HTR-8/SVneo (cell line): ENCODE data around the gene UBXN7.
A peak's percentile ranks its signal among the peaks of the same experiment; 100 is the strongest.
"Not testable (repeated sequence)": the region's sequence is repeated elsewhere in the genome, so short reads cannot be mapped to it uniquely, and the experiment has no call there.

Experiments
- DNase-seq: peaks from one replicate; pipeline ENCODE4 v3.0.0; 2011; ENCODE audit warnings: low spot score, mixed read lengths; ENCODE audit not compliant: insufficient read length
- FAIRE-seq: peaks from 2 replicates; lab custom pipeline; 2011; peaks lifted over from hg19 to GRCh38; lab: Jason Lieb, UNC

UBXN7 gene

DNA sequence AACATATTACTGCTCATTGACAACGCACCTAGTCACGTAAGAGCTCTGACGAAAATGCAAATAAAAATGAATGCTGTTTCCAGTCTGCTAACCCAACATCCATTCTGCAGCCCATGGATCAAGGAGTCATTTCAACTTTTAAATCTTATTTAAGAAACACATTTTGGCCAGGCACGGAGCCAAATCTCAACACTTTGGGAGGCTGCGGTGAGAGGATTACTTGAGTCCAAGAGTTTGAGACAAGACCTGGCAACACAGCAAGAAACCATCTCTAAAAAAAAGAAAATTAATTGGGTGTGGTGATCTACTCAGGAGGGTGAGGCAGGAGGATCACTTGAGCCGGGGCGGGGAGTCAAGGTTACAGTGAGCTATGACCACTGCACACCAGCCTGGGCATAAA, 71.6 kb downstream of the UBXN7 start:
- no peak for DNase-seq
- no peak for FAIRE-seq

DNA sequence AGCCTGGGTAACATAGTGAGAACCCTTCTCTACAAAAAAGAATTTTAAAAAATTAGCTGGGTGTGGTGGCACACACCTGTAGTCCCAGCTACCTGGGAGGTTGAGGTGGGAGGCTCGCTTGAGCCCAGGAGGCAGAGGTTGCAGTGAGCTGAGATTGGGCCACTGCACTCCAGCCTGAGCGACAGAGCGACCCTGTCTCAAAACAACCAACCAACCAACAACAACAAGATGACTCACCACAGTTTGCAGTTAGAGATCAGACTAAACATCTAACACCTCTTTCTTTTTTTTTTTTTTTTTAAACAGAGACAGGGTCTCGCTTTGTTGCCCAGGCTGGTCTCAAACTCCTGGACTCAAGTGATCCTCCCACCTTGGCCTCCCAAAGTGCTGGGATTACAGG, 73.7 kb downstream of the UBXN7 start:
- not testable (repeated sequence) for FAIRE-seq, DNase-seq

GRCh38 chr3:196357905-196358304, 74.3 kb downstream of the UBXN7 start:
- FAIRE-seq (no peak), DNase-seq (no peak)

DNA sequence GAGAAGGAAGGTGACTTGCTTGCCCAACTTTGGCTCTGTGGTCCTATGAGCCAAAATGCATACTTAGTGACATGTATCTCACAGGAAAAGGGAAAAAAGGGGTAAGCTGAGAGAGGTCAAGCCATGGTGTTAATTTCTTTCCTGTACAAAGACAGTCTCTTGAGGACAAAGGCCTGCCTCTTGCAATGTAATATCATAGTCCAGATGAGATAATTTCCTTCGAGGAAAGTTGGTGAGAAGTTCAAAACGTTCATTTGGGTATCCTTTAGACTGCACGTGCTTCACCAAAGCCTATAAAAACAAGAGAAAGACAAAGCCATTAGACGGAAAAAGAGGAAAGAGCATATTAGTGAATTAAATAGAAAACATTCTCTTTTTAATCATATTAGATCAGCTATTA, 75.7 kb downstream of the UBXN7 start:
- no peak for FAIRE-seq
- no peak for DNase-seq

GRCh38 chr3:196355668-196356067, 76.6 kb downstream of the UBXN7 start:
- FAIRE-seq (no peak), DNase-seq (no peak)

DNA sequence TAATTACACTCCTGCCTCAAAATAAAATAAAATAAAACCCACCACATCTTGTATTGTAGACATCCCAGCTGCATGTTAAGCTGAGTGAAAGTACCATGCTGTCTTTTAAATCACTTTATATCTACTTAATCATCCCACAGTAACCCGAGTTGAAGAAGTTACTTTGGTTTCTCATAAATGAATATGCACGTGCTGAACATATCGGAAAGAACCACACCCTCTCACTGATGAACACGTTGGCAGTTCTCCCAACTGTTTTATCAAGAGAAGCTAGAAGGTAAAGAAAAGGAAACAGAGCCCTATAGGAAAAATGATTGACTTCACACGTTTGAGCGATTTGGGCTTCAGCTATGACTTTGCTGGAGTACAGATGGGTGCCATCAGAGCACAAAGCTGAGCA, 78.1 kb downstream of the UBXN7 start:
- DNase-seq (no peak), FAIRE-seq (no peak)

GRCh38 chr3:196351541-196351940, 80.7 kb downstream of the UBXN7 start:
- DNase-seq = no peak

DNA sequence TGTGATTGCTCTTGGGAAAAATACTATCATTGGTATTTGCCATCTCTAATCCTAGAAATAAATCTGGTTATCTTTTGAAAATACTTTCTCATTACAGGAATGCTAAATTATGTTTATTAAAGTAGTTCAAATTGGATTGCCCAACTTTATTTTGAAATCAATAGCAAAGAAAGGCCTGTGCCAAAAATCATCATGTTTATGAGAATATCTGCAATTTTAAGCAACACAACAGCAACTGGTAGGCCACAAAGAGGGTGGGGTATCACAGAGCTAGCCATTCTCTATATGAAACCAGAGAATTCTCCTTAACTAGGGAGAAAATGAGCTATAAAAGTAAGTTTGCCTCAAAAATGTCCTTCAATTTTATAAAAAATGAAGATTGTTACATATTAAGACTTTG, 82.2 kb downstream of the UBXN7 start:
- no peak for FAIRE-seq
- DNase-seq = no peak

More at GRCh38 chr3:196351541-196351940, 80.7 kb downstream of the UBXN7 start:
- no peak for FAIRE-seq

GRCh38 chr3:196348698-196349097, 83.5 kb downstream of the UBXN7 start:
- no peak for FAIRE-seq
- DNase-seq = no peak

DNA sequence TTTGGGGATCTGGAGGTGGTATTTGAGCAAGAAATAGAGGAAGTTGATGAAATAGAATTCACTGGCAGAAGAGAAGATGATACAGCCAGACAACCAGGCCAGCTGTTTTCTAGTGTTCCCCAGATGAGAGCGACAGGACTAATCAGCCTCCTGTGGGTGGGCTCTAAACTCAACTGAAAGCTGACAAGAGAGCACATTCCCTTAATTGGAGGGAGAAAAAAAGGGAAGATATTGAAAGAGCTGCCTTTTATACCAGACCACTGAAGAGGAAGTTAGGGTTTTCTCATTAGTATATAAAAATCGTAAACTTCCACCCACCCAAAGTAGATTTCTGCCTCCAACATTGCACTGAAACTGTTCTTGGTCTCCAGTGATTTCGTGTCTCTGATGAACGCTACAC, 87.6 kb downstream of the UBXN7 start:
- DNase-seq (no peak), FAIRE-seq (no peak)

GRCh38 chr3:196343917-196344316, 88.3 kb downstream of the UBXN7 start:
- FAIRE-seq, DNase-seq: not testable (repeated sequence)

GRCh38 chr3:196341137-196341536, 91.1 kb downstream of the UBXN7 start:
- DNase-seq (no peak), FAIRE-seq (no peak)

DNA sequence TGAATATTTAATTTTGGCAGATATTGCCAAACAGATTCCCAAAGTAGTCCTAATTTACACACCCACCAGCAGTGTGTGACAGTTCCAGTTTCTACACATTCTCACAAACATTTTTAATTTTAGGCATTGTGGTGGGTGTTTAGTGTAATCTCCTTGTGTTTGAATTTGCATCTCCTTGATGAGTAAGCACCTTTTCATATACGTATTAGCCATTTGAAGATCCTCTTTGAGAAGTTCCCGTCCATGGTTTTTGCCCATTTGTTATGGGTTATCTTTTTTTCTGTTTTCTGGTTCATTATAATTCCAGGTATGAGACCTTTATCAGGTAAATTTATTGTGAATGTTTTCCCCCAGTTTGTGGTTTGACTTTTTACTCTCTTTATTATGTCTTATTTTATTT, 91.8 kb downstream of the UBXN7 start:
- FAIRE-seq (no peak), DNase-seq (no peak)

DNA sequence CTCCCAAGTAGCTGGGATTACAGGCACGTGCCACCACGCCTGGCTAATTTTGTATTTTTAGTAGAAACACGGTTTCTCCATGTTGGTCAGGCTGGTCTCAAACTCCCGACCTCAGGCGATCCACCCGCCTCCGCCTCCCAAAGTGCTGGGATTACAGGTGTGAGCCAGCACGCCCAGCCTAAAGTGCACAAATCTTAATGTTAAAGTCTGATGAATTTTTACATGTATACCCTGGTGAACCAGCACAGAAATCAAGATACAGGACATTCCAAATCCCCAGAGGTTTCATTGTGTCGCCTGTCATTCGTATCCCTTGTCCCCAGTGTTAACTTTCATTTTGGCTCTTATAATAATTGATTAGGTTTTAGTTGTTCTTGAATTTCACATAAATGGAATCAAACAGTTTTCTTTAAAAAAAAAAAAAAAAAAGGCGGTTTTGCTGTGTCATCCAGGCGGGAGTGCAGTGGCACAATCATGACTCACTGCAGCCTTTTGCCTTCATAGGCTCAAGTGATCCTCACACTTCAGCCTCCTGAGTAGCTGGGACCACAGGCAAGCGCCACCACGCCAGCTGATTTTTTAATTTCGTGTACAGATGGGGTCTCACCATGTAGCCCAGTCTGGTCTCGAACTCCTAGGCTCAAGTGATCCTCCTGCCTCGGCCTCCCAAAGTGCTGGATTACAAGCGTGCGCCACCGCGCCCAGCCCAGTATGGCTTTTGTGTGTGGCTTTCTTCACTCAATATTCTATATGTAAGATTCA, 92.6 kb downstream of the UBXN7 start:
- DNase-seq (no peak), FAIRE-seq (no peak)

GRCh38 chr3:196339044-196339443, 93.2 kb downstream of the UBXN7 start:
- no peak for DNase-seq
- FAIRE-seq = no peak

DNA sequence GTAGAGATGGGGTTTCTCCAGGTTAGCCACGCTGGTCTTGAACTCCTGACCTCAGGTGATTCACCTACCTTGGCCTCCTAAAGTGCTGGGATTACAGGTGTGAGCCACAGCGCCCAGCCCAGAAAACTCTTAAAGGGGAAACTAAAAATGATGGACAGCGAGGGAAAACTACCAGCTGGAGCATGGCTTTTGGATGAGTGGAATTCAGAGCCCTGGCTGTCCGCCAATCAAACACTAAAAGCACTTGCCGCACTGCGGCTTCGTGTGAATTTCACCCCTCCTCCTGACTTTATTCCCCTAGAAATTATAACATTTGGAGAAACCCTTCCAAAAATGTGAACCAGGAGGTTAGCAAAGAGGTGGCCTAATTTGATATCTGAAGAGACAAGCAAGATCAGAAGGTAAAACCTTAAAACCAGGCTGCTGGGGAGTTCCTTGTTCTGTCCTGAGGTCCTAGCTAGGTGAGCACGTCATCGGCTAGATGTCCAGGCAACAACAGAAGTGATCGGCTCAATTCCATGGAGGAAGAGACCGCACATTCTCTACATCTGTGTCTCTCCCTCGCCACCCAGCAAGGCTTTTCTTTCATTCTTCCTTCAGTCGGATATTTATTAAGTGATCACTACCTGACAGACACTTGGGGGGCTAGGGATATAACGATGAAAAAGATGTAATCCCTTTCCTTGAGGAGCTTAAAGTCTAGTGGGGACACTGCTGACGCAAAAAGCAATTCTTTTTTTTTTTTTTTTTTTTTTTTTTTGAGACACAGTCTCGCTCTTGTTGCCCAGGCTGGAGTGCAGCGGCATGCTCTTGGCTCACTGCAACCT, 95.7 kb downstream of the UBXN7 start:
- FAIRE-seq (no peak), DNase-seq (no peak)

- no peak for DNase-seq
- FAIRE-seq = no peak
These were observed 96.7 kb downstream of the UBXN7 start for GRCh38 chr3:196335503-196335948.

DNA sequence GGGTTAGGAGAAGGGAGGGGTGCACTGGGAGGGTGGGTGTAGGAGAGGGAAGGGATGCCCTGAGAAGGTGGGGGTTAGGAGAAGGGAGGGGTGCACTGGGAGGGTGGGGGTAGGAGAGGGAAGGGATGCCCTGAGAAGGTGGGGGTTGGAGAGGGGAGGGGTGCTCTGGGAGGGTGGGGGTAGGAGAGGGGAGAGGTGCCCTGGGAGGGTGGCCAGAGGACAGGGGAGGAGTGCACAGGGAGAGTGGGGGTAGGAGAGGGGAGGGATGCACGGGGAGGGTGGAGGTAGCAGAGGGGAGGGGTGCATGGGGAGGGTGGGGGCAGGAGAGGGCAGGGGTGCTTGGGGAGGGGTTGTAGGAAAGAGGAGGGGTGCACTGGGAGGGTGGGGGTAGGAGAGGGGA, 97.2 kb downstream of the UBXN7 start:
- no peak for FAIRE-seq

GRCh38 chr3:196332168-196332567, 100.1 kb downstream of the UBXN7 start:
- no peak for DNase-seq
- no peak for FAIRE-seq

More for the DNA sequence above, 97.2 kb downstream of the UBXN7 start:
- no peak for DNase-seq

DNA sequence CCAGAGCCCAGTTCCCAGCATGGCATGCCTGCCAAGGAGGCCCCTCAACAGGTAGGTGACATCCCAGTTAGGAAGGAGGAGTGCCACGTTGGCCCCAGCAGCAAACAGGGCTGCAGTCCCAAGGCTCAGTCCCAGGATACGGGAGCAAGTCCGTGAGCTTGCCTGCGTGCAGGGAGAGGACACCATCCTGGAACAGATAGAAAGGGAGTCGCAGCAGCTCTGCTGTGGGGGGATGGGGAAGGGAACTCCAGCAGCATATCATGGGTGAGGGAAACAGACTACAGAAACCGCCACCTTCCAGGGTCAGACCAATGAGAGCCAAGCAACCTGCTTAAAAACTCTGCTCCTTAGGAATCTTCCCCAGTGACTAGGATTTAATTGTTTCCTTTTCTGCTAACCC, 104.8 kb downstream of the UBXN7 start:
- no peak for DNase-seq
- FAIRE-seq = peak; percentile 13

DNA sequence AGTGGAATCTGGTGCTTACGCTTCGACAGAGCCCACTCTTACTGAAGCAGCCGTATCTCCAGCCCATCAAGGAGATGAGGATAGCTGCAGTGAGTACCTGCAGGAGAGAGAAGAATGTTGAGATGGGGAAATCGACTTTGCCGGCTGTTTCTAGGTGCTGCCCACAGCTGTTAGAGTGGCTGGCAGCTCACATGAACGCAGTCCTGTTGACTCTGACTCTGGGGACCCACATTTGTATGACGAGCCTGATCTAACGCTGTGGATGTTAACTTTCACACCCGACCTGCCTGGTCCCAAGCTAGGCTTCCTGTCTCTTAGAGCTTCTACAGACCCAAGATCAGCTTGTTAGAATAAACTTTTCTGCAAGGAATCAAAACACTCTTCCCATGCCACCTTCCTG, 105.3 kb downstream of the UBXN7 start:
- DNase-seq = no peak
- FAIRE-seq = no peak
